ENCODE results near the gene IRAK1. TPM values are rescaled to one million over a fixed set of nuclear protein-coding genes. Genes with fewer than 3 reads are reported as not detected.

IRAK1 gene
- polyA plus RNA-seq, 1 of the 3 experiments (the other 2 are of a cell fraction) = 68.5 TPM

- ChIA-PET CTCF (interaction anchor here (1.3 to 5.5 kb wide), 7 partner anchors 9 to 520 kb away, joined by 3 to 94 read pairs (median 30); partner anchors contain the start of gene PLXNB3), POLR2A (no interaction called here)
- peaks cover 0 to 17% of the 10 kb centered on the region in 2 experiments for H3K36me3 ChIP-seq (replicated peaks in 1 of 2; ENCODE audit: control insufficient read depth in 1 of 2, insufficient read depth in 2 of 2, low read length in 1 of 2)
- no peak for DNase-seq
- no peak overlapping the region for H3K27ac ChIP-seq (ENCODE audit: low read depth in 2 of 2, low read length in 1 of 2)
- no peak overlapping the region for H2AFZ ChIP-seq (ENCODE audit: low read depth)
- H3F3A ChIP-seq (replicated peaks; ENCODE audit: insufficient read depth) = no peaks in the 10 kb centered on the region
- H3K4me3 ChIP-seq (ENCODE audit: low read depth in 2 of 2, low read length in 1 of 2) = no peak overlapping the region
- no peak overlapping the region for H3K9ac ChIP-seq
- no peaks in the 10 kb centered on the region for H3K9me2 ChIP-seq
- TF ChIP-seq USF1 (IDR thresholded peaks at IDR 0.05; ENCODE audit: borderline replicate concordance, low read depth) (no peak), CTCF (IDR thresholded peaks at IDR 0.05) (no peak), EP300 (IDR thresholded peaks at IDR 0.05; ENCODE audit: borderline replicate concordance in 1 of 2, low read depth in 1 of 2, low read length in 1 of 2) (no peak), ELF1 (IDR thresholded peaks at IDR 0.05) (no peak), MAX (IDR thresholded peaks at IDR 0.05; ENCODE audit: low read depth) (no peak)
- H3K9me3 ChIP-seq = no peaks in the 10 kb centered on the region
- peaks cover 4% of the 10 kb centered on the region; the same call in 1 of the 2 replicates for H4K20me1 ChIP-seq (ENCODE audit: insufficient read depth)
- no peaks in the 10 kb centered on the region for H3K79me2 ChIP-seq (ENCODE audit: insufficient read depth)
- 70% methylated on average over 8 of the region's 18 CpGs for WGBS (ENCODE audit: low lambda C conversion rate)
- no peaks in the 10 kb centered on the region; the same call in 1 of the 2 replicates for H3K27me3 ChIP-seq (ENCODE audit: insufficient read depth)
- no peak overlapping the region for H3K4me2 ChIP-seq
- no peaks in the 10 kb centered on the region for H3K4me1 ChIP-seq (ENCODE audit: control insufficient read depth in 1 of 2, insufficient read depth in 2 of 2, low read depth in 1 of 2, low read length in 1 of 2)
Observed at GRCh38 chrX:154011376-154012335, 8.0 kb downstream of the IRAK1 start.

- Histone ChIP-seq H3K79me2 (ENCODE audit: insufficient read depth) (no peaks in the 10 kb centered on the region), H3K27ac (ENCODE audit: low read depth in 2 of 2, low read length in 1 of 2) (no peak overlapping the region), H3K4me1 (ENCODE audit: control insufficient read depth in 1 of 2, insufficient read depth in 2 of 2, low read depth in 1 of 2, low read length in 1 of 2) (no peaks in the 10 kb centered on the region), H3K9me2 (no peaks in the 10 kb centered on the region), H2AFZ (ENCODE audit: low read depth) (no peak overlapping the region), H3K27me3 (ENCODE audit: insufficient read depth) (peaks cover 4% of the 10 kb centered on the region; the same call in 1 of the 2 replicates), H4K20me1 (ENCODE audit: insufficient read depth) (peaks cover 4% of the 10 kb centered on the region; the same call in 1 of the 2 replicates), H3K9me3 (no peaks in the 10 kb centered on the region), H3K4me2 (no peak overlapping the region), H3K36me3 (replicated peaks in 1 of 2; ENCODE audit: control insufficient read depth in 1 of 2, insufficient read depth in 2 of 2, low read length in 1 of 2) (peaks cover 0 to 9% of the 10 kb centered on the region in 2 experiments), H3K9ac (no peak overlapping the region), H3K4me3 (ENCODE audit: low read depth in 2 of 2, low read length in 1 of 2) (no peak overlapping the region), H3F3A (replicated peaks; ENCODE audit: insufficient read depth) (no peaks in the 10 kb centered on the region)
- TF ChIP-seq SMC3 (IDR thresholded peaks at IDR 0.05; ENCODE audit: low read depth, low read length) = no peak
- no peak for TF ChIP-seq YY1 (IDR thresholded peaks at IDR 0.05; ENCODE audit: low read depth)
- no peak for TF ChIP-seq TCF12 (IDR thresholded peaks at IDR 0.05)
- no peak for TF ChIP-seq NRF1 (IDR thresholded peaks at IDR 0.05; ENCODE audit: low read depth, low read length)
- no peak for TF ChIP-seq RFX5 (IDR thresholded peaks at IDR 0.05; ENCODE audit: low read length)
- no peak for TF ChIP-seq RXRA (IDR thresholded peaks at IDR 0.05; ENCODE audit: borderline replicate concordance, low read depth)
- TF ChIP-seq SIN3A (IDR thresholded peaks at IDR 0.05; ENCODE audit: borderline replicate concordance, low read depth, low read length) = no peak
- no peak for TF ChIP-seq FOXJ3 (CRISPR knock-in tag; IDR thresholded peaks at IDR 0.05)
- TF ChIP-seq RAD21 (IDR thresholded peaks at IDR 0.05; ENCODE audit: low read length) = no peak
- no peak for TF ChIP-seq TEAD4 (IDR thresholded peaks at IDR 0.05; ENCODE audit: borderline replicate concordance, insufficient read depth)
- TF ChIP-seq FOSL2 (IDR thresholded peaks at IDR 0.05; ENCODE audit: borderline replicate concordance, low read depth) = no peak
- no peak for TF ChIP-seq MEF2A (IDR thresholded peaks at IDR 0.05; ENCODE audit: borderline replicate concordance, low read depth)
- no peak for TF ChIP-seq ELF1 (IDR thresholded peaks at IDR 0.05)
- TF ChIP-seq POLR2AphosphoS5 (IDR thresholded peaks at IDR 0.05; ENCODE audit: low read depth, low read length) = no peak
- no peak for TF ChIP-seq NFIC (IDR thresholded peaks at IDR 0.05; ENCODE audit: borderline replicate concordance)
- DNase-seq = no peak
- CTCF ChIA-PET = interaction anchor here (0.7 to 5.5 kb wide), 3 partner anchors 8 to 122 kb away, joined by 3 to 89 read pairs (median 4); no protein-coding TSS in a partner anchor
- POLR2A ChIA-PET = no interaction called here
- WGBS (ENCODE audit: low lambda C conversion rate) = 59% methylated on average over 10 of the region's 18 CpGs
Observed at GRCh38 chrX:154010330-154011087, 9.2 kb downstream of the IRAK1 start.
